CD4-positive, alpha-beta memory T cell (primary cell): ENCODE measurements around the gene CCM2. TPM values are rescaled to one million over a fixed set of nuclear protein-coding genes. Genes with fewer than 3 reads are reported as not detected.

Experiments used
- CTCF ChIA-PET: fragments of 350-600 bp; sonication (Branson Sonifier 250); formaldehyde crosslinking; loops from one replicate; lab custom pipeline; 2021; ENCODE audit warnings: inconsistent platforms; ENCODE audit not compliant: partially characterized antibody; lab: Charles Lee
- POLR2A ChIA-PET: fragments of 350-600 bp; sonication (Branson Sonifier 250); formaldehyde crosslinking; loops from one replicate; lab custom pipeline; 2021; ENCODE audit not compliant: partially characterized antibody; lab: Charles Lee
- DNase-seq, 5 donors: peaks; one replicate each; pipeline versions ENCODE4 v3.0.0 to v3.0.0-alpha.2; 2020 to 2022; ENCODE audit warnings: mixed read lengths in 1 of 5
- H3K27ac ChIP-seq: one replicate; pipeline ENCODE4 v1.7.0; 2013; ENCODE audit warnings: low read depth, low read length
- H3K27me3 ChIP-seq: 2 replicates; pipeline ENCODE4 v1.7.0; 2013; ENCODE audit warnings: mild to moderate bottlenecking, low read length, moderate library complexity; ENCODE audit not compliant: insufficient read depth
- H3K36me3 ChIP-seq: 2 replicates; pipeline ENCODE4 v1.7.0; 2013; ENCODE audit warnings: mild to moderate bottlenecking, low read length, moderate library complexity; ENCODE audit not compliant: insufficient read depth
- H3K4me1 ChIP-seq: 2 replicates; pipeline ENCODE4 v1.7.0; 2013; ENCODE audit warnings: mild to moderate bottlenecking, low read length, moderate library complexity; ENCODE audit not compliant: insufficient read depth
- H3K4me3 ChIP-seq, 2 donors: one replicate each; pipeline ENCODE4 v1.7.0; 2013; ENCODE audit warnings: low read length in 2 of 2, mild to moderate bottlenecking in 1 of 2
- H3K9me3 ChIP-seq, 2 donors: one replicate each; pipeline ENCODE4 v1.7.0; 2013; ENCODE audit warnings: low read length in 2 of 2, control low read depth in 1 of 2; ENCODE audit not compliant: control insufficient read depth in 1 of 2
- H3K27ac Mint-ChIP-seq, 7 donors: one replicate each; pipeline ENCODE4 v1.8.0; 2020 to 2021; ENCODE audit warnings: mixed read lengths in 7 of 7, mild to moderate bottlenecking in 6 of 7, inconsistent platforms in 3 of 7, moderate library complexity in 3 of 7
- H3K27me3 Mint-ChIP-seq, 2 donors: one replicate each; pipeline ENCODE4 v1.8.0; 2020 to 2021; ENCODE audit warnings: mixed read lengths in 2 of 2
- H3K36me3 Mint-ChIP-seq, 2 donors: one replicate each; pipeline ENCODE4 v1.8.0; 2020 to 2021; ENCODE audit warnings: mixed read lengths in 2 of 2, inconsistent platforms in 1 of 2, mild to moderate bottlenecking in 1 of 2
- H3K4me1 Mint-ChIP-seq, 4 donors: one replicate each; pipeline ENCODE4 v1.8.0; 2020 to 2021; ENCODE audit warnings: mixed read lengths in 4 of 4, mild to moderate bottlenecking in 1 of 4
- H3K4me3 Mint-ChIP-seq, 8 donors: one replicate each; pipeline ENCODE4 v1.8.0; 2020 to 2021; ENCODE audit warnings: mixed read lengths in 8 of 8, mild to moderate bottlenecking in 7 of 8, moderate library complexity in 6 of 8, inconsistent platforms in 3 of 8
- H3K9me3 Mint-ChIP-seq, 8 donors: one replicate each; pipeline ENCODE4 v1.8.0; 2020 to 2021; ENCODE audit warnings: mixed read lengths in 8 of 8, mild to moderate bottlenecking in 5 of 8, inconsistent platforms in 3 of 8, moderate library complexity in 1 of 8
- intact Hi-C: fragments of 100-400 bp; cut with micrococcal nuclease; formaldehyde crosslinking; loops from one replicate; pipeline ENCODE4 v1.15.1; 2023
- polyA plus RNA-seq, 2 donors: library from polyadenylated mRNA; unstranded; fragments of 300-500 nt; fragmentation: Illumina TruSeq; gene quantifications; one replicate each; pipeline ENCODE4 v1.2.3, GENCODE V29; 2021
- total RNA-seq, 2 experiments: library from RNA; stranded (reverse); gene quantifications; one replicate each; pipeline ENCODE4 v1.2.3, GENCODE V29; 2021

CCM2 gene
- total and polyA plus RNA-seq, 4 experiments from 2014 or later: 82.1 to 200 (median 142) TPM

- no peak overlapping the region for H3K4me3 ChIP-seq
- peaks cover 70% of the 10 kb centered on the region for H3K36me3 ChIP-seq
- peaks cover 22 to 58% of the 10 kb centered on the region in 2 donors for H3K36me3 Mint-ChIP-seq
- H3K27me3 Mint-ChIP-seq: no peaks in the 10 kb centered on the region
- H3K4me1 Mint-ChIP-seq: peaks cover 0 to 6% (median 0%) of the 10 kb centered on the region in 4 donors
- intact Hi-C loops: no loop called here
- no peaks in the 10 kb centered on the region for H3K27me3 ChIP-seq
- no peak overlapping the region for H3K4me3 Mint-ChIP-seq
- DNase-seq: no peak
- H3K9me3 ChIP-seq: no peaks in the 10 kb centered on the region
- H3K27ac ChIP-seq: no peak overlapping the region
- no peak overlapping the region for H3K27ac Mint-ChIP-seq
- CTCF ChIA-PET: no interaction called here
- no peaks in the 10 kb centered on the region for H3K9me3 Mint-ChIP-seq
- no peaks in the 10 kb centered on the region for H3K4me1 ChIP-seq
- POLR2A ChIA-PET: interaction anchor here (2.4 kb wide), 1 partner anchor 10 kb away, joined by 10 read pairs; the partner anchor contains the start of gene TBRG4
Observed at GRCh38 chr7:45100761-45101480, 100.9 kb downstream of the CCM2 start.

DNA sequence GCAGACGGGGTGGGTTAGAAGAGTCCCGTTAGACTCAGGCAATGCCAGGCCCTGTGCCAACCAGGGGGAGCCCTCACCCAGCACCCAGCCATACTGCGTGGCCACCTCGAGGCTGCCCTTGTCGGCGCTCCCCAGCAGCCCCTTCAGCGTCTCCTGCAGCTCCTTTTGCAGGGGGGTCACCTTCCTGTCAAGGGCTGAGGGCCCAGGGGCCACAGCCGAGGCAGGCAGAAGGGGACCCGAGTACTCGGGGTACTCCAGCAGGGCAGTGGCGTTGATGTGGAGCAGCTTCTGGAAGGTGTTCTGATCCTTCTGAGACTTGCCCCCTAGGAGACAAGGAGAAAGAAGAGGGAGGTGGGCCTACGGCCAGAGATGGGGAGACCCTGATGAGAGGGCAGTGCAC, 101.7 kb downstream of the CCM2 start:
- Mint-ChIP-seq H3K4me1 (peaks cover 0 to 12% (median under 1%) of the 10 kb centered on the region in 4 donors), H3K27me3 (no peaks in the 10 kb centered on the region), H3K9me3 (no peaks in the 10 kb centered on the region), H3K27ac (peak overlapping the region in 1 of 7 donors; percentile 23), H3K4me3 (no peak overlapping the region), H3K36me3 (peaks cover 26 to 64% of the 10 kb centered on the region in 2 donors)
- no peak for DNase-seq
- ChIA-PET POLR2A (interaction anchor here (1.4 kb wide), 1 partner anchor 10 kb away, joined by 3 read pairs; the partner anchor contains the start of gene TBRG4), CTCF (no interaction called here)
- no peaks in the 10 kb centered on the region for H3K27me3 ChIP-seq
- H3K4me1 ChIP-seq: peaks cover 4% of the 10 kb centered on the region
- H3K36me3 ChIP-seq: peaks cover 78% of the 10 kb centered on the region
- intact Hi-C loops: no loop called here
- H3K4me3 ChIP-seq: no peak overlapping the region
- H3K27ac ChIP-seq: no peak overlapping the region
- H3K9me3 ChIP-seq: no peaks in the 10 kb centered on the region

DNA sequence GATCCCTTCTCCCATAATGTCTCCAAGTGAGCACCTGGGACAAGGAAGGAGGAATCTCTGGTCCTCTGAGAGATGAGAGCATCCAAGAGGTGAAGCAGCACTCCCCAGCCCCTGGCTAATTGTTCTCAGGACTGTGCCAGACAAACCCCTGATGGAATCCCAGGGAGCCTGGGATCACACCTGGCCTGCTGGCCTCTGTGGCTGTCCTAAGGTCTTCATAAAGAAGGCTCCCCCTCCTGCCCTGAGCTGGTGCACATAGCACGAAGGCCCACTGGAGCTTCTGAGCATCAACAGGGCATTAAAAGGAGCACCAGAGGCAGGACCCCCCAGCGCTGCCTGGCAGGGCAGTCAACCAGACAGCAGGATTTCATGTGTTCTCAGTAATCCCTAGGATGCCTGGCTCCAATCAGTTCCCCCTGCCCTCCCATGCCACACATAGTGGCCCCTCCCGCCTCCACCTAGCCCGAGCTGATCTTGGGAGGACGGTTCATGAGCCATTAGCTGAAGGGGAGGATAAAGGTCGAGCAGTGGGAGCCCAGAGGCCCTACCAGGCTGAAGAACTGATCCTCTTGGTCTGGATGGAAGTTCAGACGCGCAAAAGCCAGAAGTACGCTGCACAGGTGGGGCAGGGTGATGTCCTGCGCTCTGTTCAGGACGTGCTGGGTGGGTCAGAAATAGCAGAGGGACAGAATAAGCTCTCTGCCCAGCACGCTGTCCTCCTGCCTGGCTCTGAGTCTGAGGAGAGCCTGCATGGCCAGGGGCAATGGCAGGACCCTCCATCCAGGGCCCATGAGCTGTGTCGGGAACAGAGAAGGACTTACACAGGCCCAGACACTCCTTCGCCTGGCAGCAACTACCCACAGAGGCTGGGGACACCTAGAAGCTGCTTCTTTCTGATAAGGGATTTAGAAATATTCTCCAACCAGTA, 103.0 kb downstream of the CCM2 start:
- Mint-ChIP-seq H3K27me3 (no peaks in the 10 kb centered on the region), H3K4me1 (peaks cover 9 to 25% (median 11%) of the 10 kb centered on the region in 4 donors), H3K9me3 (no peaks in the 10 kb centered on the region), H3K36me3 (peaks cover 34 to 69% of the 10 kb centered on the region in 2 donors), H3K27ac (peak overlapping the region in 1 of 7 donors; percentile 15), H3K4me3 (no peak overlapping the region)
- no peak overlapping the region for H3K27ac ChIP-seq
- H3K36me3 ChIP-seq: peaks cover 91% of the 10 kb centered on the region
- DNase-seq: no peak
- no peaks in the 10 kb centered on the region for H3K27me3 ChIP-seq
- H3K4me3 ChIP-seq: no peak overlapping the region
- ChIA-PET POLR2A (interaction anchor here (1.3 to 1.4 kb wide), 2 partner anchors 9 to 124 kb away, joined by 3 read pairs; partner anchors contain the start of genes MYO1G and TBRG4), CTCF (interaction anchor here (0.5 kb wide), 1 partner anchor 69 kb away, joined by 4 read pairs; no protein-coding TSS in a partner anchor)
- intact Hi-C loops: no loop called here
- peaks cover 17% of the 10 kb centered on the region for H3K4me1 ChIP-seq
- no peaks in the 10 kb centered on the region for H3K9me3 ChIP-seq

DNA sequence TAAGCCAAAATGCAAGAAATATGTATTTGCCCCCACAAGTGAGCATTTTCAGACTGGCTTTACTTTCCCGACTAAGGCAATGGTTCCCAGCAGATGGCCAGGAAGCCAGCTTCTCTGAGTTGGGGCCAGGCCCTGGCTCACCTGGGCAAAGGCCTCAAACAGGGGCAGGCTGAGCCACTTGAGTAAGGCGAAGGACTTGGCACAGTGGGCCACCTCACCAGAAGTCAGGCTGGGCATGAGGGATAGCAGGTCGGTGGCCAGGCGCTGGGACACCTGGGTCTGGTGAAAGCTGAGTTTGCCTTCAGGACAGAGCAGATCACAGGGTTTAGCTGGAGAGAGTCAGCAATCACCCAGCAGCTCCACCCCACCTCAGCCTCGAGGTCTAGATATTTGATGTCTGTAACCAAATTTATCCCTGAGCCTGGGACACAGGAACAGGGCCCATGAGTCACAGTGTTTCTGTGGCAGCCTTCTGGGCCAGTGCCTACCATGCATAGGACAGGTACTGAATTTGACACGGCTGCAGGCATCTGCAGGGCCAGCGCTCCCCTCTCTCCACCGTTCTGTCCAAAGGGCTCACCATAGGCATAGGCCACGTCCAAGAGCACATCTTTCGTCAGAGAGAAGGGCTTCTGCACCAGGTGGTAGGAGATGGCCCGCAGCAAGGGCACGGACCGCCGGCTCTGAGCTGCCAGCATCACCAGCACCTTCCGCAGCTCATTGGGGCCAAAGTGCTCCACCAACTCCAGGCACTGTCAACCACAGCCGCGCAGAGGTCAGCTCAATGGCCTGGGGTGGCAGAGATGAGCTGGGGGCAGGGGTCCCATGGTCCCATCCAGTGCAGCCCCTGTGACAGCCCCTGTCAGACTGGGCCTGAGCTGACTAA, 104.2 kb downstream of the CCM2 start:
- Histone ChIP-seq H3K27ac (no peak overlapping the region), H3K27me3 (no peaks in the 10 kb centered on the region), H3K4me1 (peaks cover 28% of the 10 kb centered on the region), H3K4me3 (no peak overlapping the region), H3K9me3 (no peaks in the 10 kb centered on the region), H3K36me3 (peaks cover 100% of the 10 kb centered on the region)
- CTCF ChIA-PET: interaction anchor here (0.5 to 1.4 kb wide), 3 partner anchors 31 to 131 kb away, joined by 3 to 5 read pairs (median 4); no protein-coding TSS in a partner anchor
- H3K36me3 Mint-ChIP-seq: peaks cover 43 to 75% of the 10 kb centered on the region in 2 donors
- POLR2A ChIA-PET: interaction anchor here (0.8 to 1.3 kb wide), 4 partner anchors 17 to 125 kb away, joined by 3 to 4 read pairs (median 3); partner anchors contain the start of gene MYO1G
- H3K9me3 Mint-ChIP-seq: no peaks in the 10 kb centered on the region
- DNase-seq: no peak
- H3K27ac Mint-ChIP-seq: peak overlapping the region in 1 of 7 donors; percentile 15
- no peak overlapping the region for H3K4me3 Mint-ChIP-seq
- peaks cover 14 to 36% (median 21%) of the 10 kb centered on the region in 4 donors for H3K4me1 Mint-ChIP-seq
- intact Hi-C loops: no loop called here
- H3K27me3 Mint-ChIP-seq: no peaks in the 10 kb centered on the region

DNA sequence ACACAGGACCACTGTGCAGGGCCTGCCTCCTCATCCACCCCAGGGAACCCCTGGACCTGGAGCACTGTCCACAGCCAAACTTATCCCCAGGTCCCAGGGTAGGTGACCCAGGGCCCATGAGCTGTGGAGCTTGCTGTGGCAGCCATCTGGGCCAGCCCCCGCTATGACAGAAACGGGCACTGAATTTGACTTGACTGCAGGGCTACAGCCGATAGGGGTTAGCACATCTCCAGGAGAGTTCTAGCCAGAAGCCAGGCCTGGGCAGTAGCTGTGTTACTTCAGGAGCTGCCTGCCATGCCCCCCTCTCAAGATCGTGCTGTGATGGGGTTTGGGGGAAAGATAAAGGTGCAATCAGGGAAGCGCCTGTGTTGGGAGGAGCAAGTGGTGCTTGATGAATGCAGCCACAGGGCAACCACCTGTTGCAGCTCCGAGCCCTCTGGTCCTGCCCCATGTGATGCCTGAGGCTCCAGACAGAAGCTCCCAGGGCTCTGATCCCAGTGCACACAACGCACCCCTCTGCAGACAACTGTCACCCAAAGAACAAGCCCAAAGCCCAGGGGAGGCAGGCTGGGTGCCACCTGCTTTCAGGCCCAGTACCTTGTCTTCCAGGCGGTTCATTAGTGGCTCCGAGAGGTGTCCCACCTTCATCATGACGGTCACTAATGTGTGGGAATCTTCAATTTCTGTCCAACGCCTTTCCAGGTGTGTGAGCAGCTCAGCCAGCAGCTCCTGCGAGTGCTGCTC, 105.0 kb downstream of the CCM2 start:
- ChIA-PET POLR2A (interaction anchor here (0.8 to 1.3 kb wide), 3 partner anchors 18 to 78 kb away, joined by 3 to 4 read pairs (median 3); no protein-coding TSS in a partner anchor), CTCF (interaction anchor here (0.8 to 1.4 kb wide), 2 partner anchors 31 to 132 kb away, joined by 3 to 5 read pairs; no protein-coding TSS in a partner anchor)
- H3K9me3 ChIP-seq: no peaks in the 10 kb centered on the region
- intact Hi-C loops: no loop called here
- no peaks in the 10 kb centered on the region for H3K9me3 Mint-ChIP-seq
- H3K4me1 Mint-ChIP-seq: peaks cover 16 to 40% (median 24%) of the 10 kb centered on the region in 4 donors
- H3K4me1 ChIP-seq: peaks cover 36% of the 10 kb centered on the region
- no peak for DNase-seq
- H3K4me3 Mint-ChIP-seq: no peak overlapping the region
- H3K36me3 ChIP-seq: peaks cover 94% of the 10 kb centered on the region
- peaks cover 40 to 70% of the 10 kb centered on the region in 2 donors for H3K36me3 Mint-ChIP-seq
- no peak overlapping the region for H3K4me3 ChIP-seq
- no peaks in the 10 kb centered on the region for H3K27me3 ChIP-seq
- no peak overlapping the region for H3K27ac ChIP-seq
- H3K27ac Mint-ChIP-seq: no peak overlapping the region
- no peaks in the 10 kb centered on the region for H3K27me3 Mint-ChIP-seq
